IMR-90 (cell line): Measurements from ENCODE around the gene DNAJC3. TPM values are rescaled to one million over a fixed set of nuclear protein-coding genes. Genes with fewer than 3 reads are reported as not detected.
A peak's percentile ranks its signal among the peaks of the same experiment; 100 is the strongest.

Experiments
- ATAC-seq: fragments of 200-7000 bp; cut with Tn5 transposase; 2 replicates; pipeline ENCODE4 v1.9.1; 2020; ENCODE audit warnings: low read depth, mild to moderate bottlenecking, moderate library complexity
- BruUV-seq: library from RNA; stranded (reverse); fragments of 400-500 nt; replicated peaks from 2 replicates; lab custom pipeline; 2021; lab: Mats Ljungman, UMichigan
- CTCF ChIA-PET: fragments of 300-600 bp; formaldehyde crosslinking; extraction: SDS; loops from one replicate; lab custom pipeline; 2021; ENCODE audit warnings: antibody characterized with exemption; lab: Yijun Ruan, JAX
- POLR2A ChIA-PET: fragments of 300-600 bp; sonication (Branson Sonifier 250); formaldehyde crosslinking; loops from one replicate; lab custom pipeline; 2022; ENCODE audit warnings: antibody characterized with exemption; ENCODE audit not compliant: unreplicated experiment; lab: Charles Lee
- DNase-seq: peaks from one replicate; pipeline ENCODE4 v3.0.0; 2013
- H2AFZ ChIP-seq: replicated peaks from 2 replicates; pipeline ENCODE3; 2013; ENCODE audit warnings: low read length, mild to moderate bottlenecking; ENCODE audit not compliant: poor library complexity
- H2AK5ac ChIP-seq: 2 replicates; pipeline ENCODE4 v1.6.1; 2013; ENCODE audit warnings: low read depth, low read length, inconsistent platforms
- H2AK9ac ChIP-seq: replicated peaks from 2 replicates; pipeline ENCODE3; 2013; ENCODE audit warnings: mild to moderate bottlenecking, low read depth, low read length, moderate library complexity; ENCODE audit not compliant: poor library complexity
- H2BK120ac ChIP-seq: 2 replicates; pipeline ENCODE4 v1.6.1; 2013; ENCODE audit warnings: low read depth, low read length, inconsistent platforms
- H2BK15ac ChIP-seq: 3 replicates; pipeline ENCODE4 v1.6.1; 2013; ENCODE audit warnings: low read depth, low read length, inconsistent platforms
- H2BK20ac ChIP-seq: 2 replicates; pipeline ENCODE4 v1.6.1; 2013; ENCODE audit warnings: low read depth, mild to moderate bottlenecking, inconsistent platforms, low read length, moderate library complexity
- H2BK5ac ChIP-seq: 2 replicates; pipeline ENCODE4 v1.6.1; 2013; ENCODE audit warnings: mild to moderate bottlenecking, low read depth, low read length, inconsistent platforms; ENCODE audit not compliant: poor library complexity, severe bottlenecking
- H3K14ac ChIP-seq: replicated peaks from 2 replicates; pipeline ENCODE4 v1.6.1; 2013; ENCODE audit warnings: low read depth, low read length, inconsistent platforms
- H3K18ac ChIP-seq: 2 replicates; pipeline ENCODE4 v1.6.1; 2013; ENCODE audit warnings: low read depth, low read length, control low read depth
- H3K23ac ChIP-seq: 2 replicates; pipeline ENCODE4 v1.6.1; 2013; ENCODE audit warnings: low read depth, low read length, inconsistent platforms
- H3K27ac ChIP-seq: 2 replicates; pipeline ENCODE4 v1.5.1; 2013; ENCODE audit warnings: mild to moderate bottlenecking, control low read depth, low read length; ENCODE audit not compliant: insufficient read depth
- H3K27me3 ChIP-seq: 2 replicates; pipeline ENCODE4 v1.6.1; 2013; ENCODE audit warnings: low read length; ENCODE audit not compliant: control insufficient read depth, insufficient read depth
- H3K36me3 ChIP-seq: 2 replicates; pipeline ENCODE4 v1.6.1; 2013; ENCODE audit warnings: low read length, mixed read lengths; ENCODE audit not compliant: control insufficient read depth, insufficient read depth
- H3K4ac ChIP-seq: 2 replicates; pipeline ENCODE4 v1.6.1; 2013; ENCODE audit warnings: low read depth, low read length, inconsistent platforms
- H3K4me1 ChIP-seq: 2 replicates; pipeline ENCODE4 v1.6.1; 2013; ENCODE audit warnings: low read length, mixed read lengths; ENCODE audit not compliant: control insufficient read depth, insufficient read depth
- H3K4me2 ChIP-seq: 2 replicates; pipeline ENCODE4 v1.6.1; 2013; ENCODE audit warnings: low read depth, mild to moderate bottlenecking, control low read depth, low read length, moderate library complexity
- H3K4me3 ChIP-seq: 2 replicates; pipeline ENCODE4 v1.5.1; 2013; ENCODE audit warnings: low read depth, mild to moderate bottlenecking, control low read depth, low read length, moderate library complexity; ENCODE audit not compliant: insufficient read depth
- H3K56ac ChIP-seq: 2 replicates; pipeline ENCODE4 v1.6.1; 2013; ENCODE audit warnings: low read length, inconsistent platforms; ENCODE audit not compliant: insufficient read depth; ENCODE audit errors: extremely low read depth
- H3K79me1 ChIP-seq, 2 experiments: 2 replicates each; pipeline ENCODE4 v1.6.1; 2013; ENCODE audit warnings: low read length in 2 of 2, inconsistent platforms in 1 of 2, low read depth in 1 of 2
- H3K9ac ChIP-seq: 2 replicates; pipeline ENCODE4 v1.6.1; 2013; ENCODE audit warnings: low read depth, low read length, control low read depth
- H3K9me1 ChIP-seq: 2 replicates; pipeline ENCODE4 v1.6.1; 2013; ENCODE audit warnings: low read length, inconsistent platforms; ENCODE audit not compliant: insufficient read depth
- H3K9me3 ChIP-seq: 2 replicates; pipeline ENCODE4 v1.6.1; 2013; ENCODE audit warnings: low read length; ENCODE audit not compliant: control insufficient read depth, insufficient read depth
- H4K20me1 ChIP-seq: 2 replicates; pipeline ENCODE4 v1.6.1; 2013; ENCODE audit warnings: low read length, inconsistent platforms; ENCODE audit not compliant: insufficient read depth
- H4K5ac ChIP-seq: 2 replicates; pipeline ENCODE4 v1.6.1; 2013; ENCODE audit warnings: mild to moderate bottlenecking, low read depth, low read length, control low read depth
- H4K8ac ChIP-seq, 2 experiments: 2 replicates each; pipeline ENCODE4 v1.6.1; 2013; ENCODE audit warnings: low read depth in 2 of 2, low read length in 2 of 2, control low read depth in 1 of 2, inconsistent platforms in 1 of 2
- H4K91ac ChIP-seq: 2 replicates; pipeline ENCODE4 v1.6.1; 2013; ENCODE audit warnings: low read depth, low read length, inconsistent platforms; ENCODE audit not compliant: insufficient read depth
- BHLHE40 ChIP-seq: fragments of 150-350 bp; IDR thresholded peaks from 2 replicates; pipeline ENCODE4 v1.6.1; 2016; ENCODE audit warnings: mild to moderate bottlenecking, low read depth, low read length
- CEBPB ChIP-seq: IDR thresholded peaks from 2 replicates; pipeline ENCODE4 v1.6.1; 2012; ENCODE audit warnings: low read depth, low read length, improper control_type of control experiment
- FOS ChIP-seq: fragments of 150-350 bp; IDR thresholded peaks from 2 replicates; pipeline ENCODE4 v1.6.1; 2016; ENCODE audit warnings: low read depth, low read length
- MXI1 ChIP-seq: IDR thresholded peaks from 2 replicates; pipeline ENCODE4 v1.6.1; 2012; ENCODE audit warnings: low read depth, mild to moderate bottlenecking, low read length, moderate library complexity, borderline replicate concordance
- RCOR1 ChIP-seq: IDR thresholded peaks from 2 replicates; pipeline ENCODE4 v1.6.1; 2012; ENCODE audit warnings: mild to moderate bottlenecking, low read length, improper control_type of control experiment; ENCODE audit not compliant: insufficient replicate concordance
- SMC3 ChIP-seq: fragments of 150-350 bp; IDR thresholded peaks from 2 replicates; pipeline ENCODE4 v1.6.1; 2016; ENCODE audit warnings: low read depth, mild to moderate bottlenecking, antibody characterized with exemption, low read length, moderate library complexity
- WGBS, 2 experiments: methylation state at CpG; one replicate each; pipeline versions ENCODE4 v1.1.5 to v1.1.7; 2013; ENCODE audit warnings: missing lambda C conversion rate in 2 of 2; ENCODE audit not compliant: insufficient read length in 1 of 2; ENCODE audit errors: extremely low coverage in 2 of 2; 5-methylcytosine and 5-hydroxymethylcytosine counted together
- dilution Hi-C: fragments of 300-500 bp; cut with HindIII; formaldehyde crosslinking; loops from one replicate; pipeline ENCODE4 v1.14.3; 2018; ENCODE audit warnings: low sequenced_read_pairs; ENCODE audit not compliant: unreplicated experiment
- in situ Hi-C: fragments of 300-500 bp; cut with MboI; formaldehyde crosslinking; loops from 3 replicates; pipeline ENCODE4 v1.14.3; 2019; ENCODE audit warnings: low sequenced_read_pairs, inconsistent platforms, mixed read lengths
- intact Hi-C: fragments of 100-400 bp; cut with micrococcal nuclease; formaldehyde crosslinking; loops from 2 replicates; pipeline ENCODE4 v1.10.0; 2022
- polyA plus RNA-seq, 3 experiments: library from polyadenylated mRNA; depleted of rRNA; stranded (reverse); fragments of >200 nt; gene quantifications; 2 replicates each; pipeline ENCODE4 v1.2.3, GENCODE V29; 2012; ENCODE audit warnings: low replicate concordance in 1 of 3
- total RNA-seq: library from RNA; depleted of rRNA; stranded (reverse); fragments of >200 nt; gene quantifications from 2 replicates; pipeline ENCODE4 v1.2.3, GENCODE V29; 2012

DNAJC3 gene
- total and polyA plus RNA-seq, 2 of the 4 experiments (the other 2 are of a cell fraction): 10.7 to 28.5 TPM

GRCh38 chr13:95714142-95714832 lies 37.3 kb downstream of the DNAJC3 start:
- H3K27ac ChIP-seq: no peak overlapping the region
- no peak overlapping the region for H3K14ac ChIP-seq
- H2BK5ac ChIP-seq: peak overlapping the region; percentile 84
- dilution Hi-C loops (no loop called here), intact Hi-C loops (no loop called here), in situ Hi-C loops (no loop called here)
- ATAC-seq (peak; percentile 87), DNase-seq (peak; percentile 89)
- no peak overlapping the region for H4K5ac ChIP-seq
- ChIA-PET POLR2A (no interaction called here), CTCF (interaction anchor here (0.7 kb wide), 1 partner anchor 251 kb away, joined by 3 read pairs; no protein-coding TSS in a partner anchor)
- H3K4me3 ChIP-seq: no peak overlapping the region
- H3K9me1 ChIP-seq: peaks cover 11% of the 10 kb centered on the region; the same call in 1 of the 2 replicates
- H3K23ac ChIP-seq: no peak overlapping the region
- no peak overlapping the region for H2AK5ac ChIP-seq
- no peak overlapping the region for H2BK120ac ChIP-seq
- H3K18ac ChIP-seq: no peak overlapping the region; the same call in 1 of the 2 replicates
- no peaks in the 10 kb centered on the region for H3K9me3 ChIP-seq
- no peak overlapping the region for H2AK9ac ChIP-seq
- H3K56ac ChIP-seq: no peak overlapping the region
- H3K79me1 ChIP-seq: peaks cover 17 to 39% of the 10 kb centered on the region in 2 experiments
- no peaks in the 10 kb centered on the region for H3K27me3 ChIP-seq
- H4K91ac ChIP-seq: no peak overlapping the region
- H3K4ac ChIP-seq: no peak overlapping the region
- no CpG with 5 or more reads among the region's 3 CpGs for WGBS, 2 experiments
- H3K9ac ChIP-seq: no peak overlapping the region
- no TSS peak for BruUV-seq
- H2BK15ac ChIP-seq: no peak overlapping the region
- H2AFZ ChIP-seq: no peak overlapping the region
- peak; percentile 90 for TF ChIP-seq FOS
- TF ChIP-seq MXI1: no peak
- TF ChIP-seq BHLHE40: peak; percentile 6; the same call in 1 of the 2 replicates
- TF ChIP-seq SMC3: no peak
- TF ChIP-seq CEBPB: peak; percentile 98
- TF ChIP-seq RCOR1: peak; percentile 45
- H3K4me1 ChIP-seq: no peaks in the 10 kb centered on the region; the same call in 1 of the 2 replicates
- peaks cover 5% of the 10 kb centered on the region; the same call in 1 of the 2 replicates for H3K36me3 ChIP-seq
- H4K8ac ChIP-seq: no peak overlapping the region
- H4K20me1 ChIP-seq: peaks cover 9% of the 10 kb centered on the region
- H3K4me2 ChIP-seq: no peak overlapping the region; the same call in 1 of the 2 replicates
- no peak overlapping the region for H2BK20ac ChIP-seq
